NCI-H345 treated with DMSO at 0.1 percent for 48 hours (cell line): ENCODE data around the gene ZNF644.

ENCODE experiments used
- DNase-seq: peaks from one replicate; lab custom pipeline; 2025; ENCODE audit not compliant: unreplicated experiment; lab: John Stamatoyannopoulos, UW

Gene ZNF644

GRCh38 chr1:91022518-91022929, 689 bp upstream of the ZNF644 start:
- DNase-seq, result no peak

DNA sequence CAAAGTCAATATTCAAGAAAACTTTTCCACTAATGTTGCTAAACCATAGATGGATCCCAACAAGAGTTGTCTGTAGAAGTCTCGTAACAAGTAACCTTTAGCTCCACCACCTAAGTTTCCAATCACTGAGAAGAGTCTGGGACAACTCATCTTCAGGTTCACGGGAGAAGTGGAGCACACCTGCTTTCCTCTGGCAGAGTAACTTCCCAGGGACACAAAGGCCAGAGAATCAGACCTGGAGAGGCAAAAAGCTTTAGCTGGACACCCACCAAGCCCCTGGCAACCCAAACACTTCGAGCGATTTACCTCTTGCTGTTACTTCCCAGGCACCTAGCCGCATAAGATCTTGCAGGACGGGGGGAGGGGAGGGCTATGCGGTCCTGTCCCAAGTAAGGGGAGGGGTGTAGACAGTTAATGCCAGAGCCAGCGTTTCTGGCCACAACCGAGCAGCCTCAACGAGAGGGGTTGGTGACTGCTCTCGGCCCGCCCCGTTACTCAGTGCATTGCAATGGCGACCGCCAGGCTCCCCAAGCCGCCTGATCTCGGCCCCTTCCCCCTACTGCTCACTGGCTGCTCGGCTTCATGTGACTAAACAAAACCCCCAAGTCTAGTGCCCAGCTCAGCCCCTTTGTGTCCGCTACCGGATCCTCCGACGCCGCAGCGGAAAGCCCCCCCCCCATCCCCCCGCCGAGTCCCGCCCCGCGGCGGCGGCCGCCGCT, 709 bp downstream of the ZNF644 start:
- peak; percentile 74 for DNase-seq

DNA sequence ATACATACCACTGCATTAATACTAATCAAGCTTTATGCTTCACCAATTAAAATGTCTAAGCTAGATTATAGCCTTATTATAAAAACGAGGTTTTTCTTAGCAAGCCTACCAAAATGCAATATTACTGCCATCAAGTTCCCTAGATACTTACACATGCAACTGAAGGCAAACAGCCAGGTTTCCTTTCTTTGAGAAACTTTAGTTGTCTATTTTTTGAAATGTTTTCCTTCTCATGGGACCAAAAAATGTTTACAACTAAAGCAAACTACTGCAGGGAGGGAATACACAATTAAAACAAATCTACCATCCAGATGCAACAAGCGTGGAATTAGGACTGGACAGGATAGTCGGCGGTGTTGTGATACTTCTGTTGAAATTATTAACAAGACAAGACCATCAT, 1.3 kb downstream of the ZNF644 start:
- no peak for DNase-seq

- no peak for DNase-seq
These were observed 3.8 kb downstream of the ZNF644 start for GRCh38 chr1:91018006-91018405.

DNA sequence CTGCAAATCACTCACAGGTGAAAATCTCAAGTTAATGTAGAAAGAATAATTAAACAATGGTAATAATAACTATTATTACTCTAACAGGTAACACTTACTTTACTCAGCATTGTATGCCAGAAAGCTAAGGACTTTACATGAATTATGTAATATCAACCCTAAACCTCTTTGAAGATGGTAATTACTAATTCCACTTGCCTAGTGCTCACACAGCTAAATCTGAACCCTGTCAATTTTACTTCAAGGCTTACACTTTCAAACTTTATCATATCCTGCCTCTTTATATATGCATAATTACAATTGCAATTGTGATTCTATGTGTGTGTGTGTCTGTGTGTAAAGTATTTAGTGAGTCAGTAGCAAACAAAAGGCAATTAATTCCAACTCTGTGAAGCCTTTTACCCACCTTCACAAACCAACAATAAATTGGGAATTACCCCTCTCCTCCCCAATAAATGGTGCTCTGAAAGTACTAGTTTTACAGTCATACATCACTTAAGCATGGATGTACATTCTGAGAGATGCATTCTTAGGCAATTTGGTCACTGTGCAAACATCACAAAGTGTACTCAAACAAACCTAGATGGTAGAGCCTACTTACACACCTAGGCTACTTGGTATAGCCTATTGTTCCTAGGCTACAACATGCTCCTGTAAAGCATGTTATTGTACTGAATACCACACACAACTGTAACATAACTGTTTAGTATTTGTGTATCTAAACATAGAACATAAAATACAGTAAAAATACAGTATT, 5.9 kb downstream of the ZNF644 start:
- no peak for DNase-seq

DNA sequence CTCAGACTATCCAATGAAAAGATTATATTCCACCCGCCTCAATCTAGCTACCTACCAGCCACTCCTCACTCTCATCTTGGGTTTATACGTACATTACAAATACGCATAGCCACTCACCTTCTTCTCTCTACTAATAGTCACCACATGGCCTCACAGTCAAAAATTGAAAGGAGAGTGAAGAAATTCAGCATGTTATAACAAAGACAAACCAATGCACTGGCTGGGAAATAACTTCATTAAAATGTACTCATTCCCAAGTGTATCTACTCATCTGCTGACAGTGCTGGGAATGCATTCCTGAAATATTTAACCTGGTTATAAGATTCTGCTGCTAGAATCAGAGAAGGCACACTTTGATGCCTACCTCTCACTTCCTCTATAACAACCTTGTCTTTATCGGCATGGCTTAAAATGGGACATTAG, 6.5 kb downstream of the ZNF644 start:
- DNase-seq, result no peak

DNA sequence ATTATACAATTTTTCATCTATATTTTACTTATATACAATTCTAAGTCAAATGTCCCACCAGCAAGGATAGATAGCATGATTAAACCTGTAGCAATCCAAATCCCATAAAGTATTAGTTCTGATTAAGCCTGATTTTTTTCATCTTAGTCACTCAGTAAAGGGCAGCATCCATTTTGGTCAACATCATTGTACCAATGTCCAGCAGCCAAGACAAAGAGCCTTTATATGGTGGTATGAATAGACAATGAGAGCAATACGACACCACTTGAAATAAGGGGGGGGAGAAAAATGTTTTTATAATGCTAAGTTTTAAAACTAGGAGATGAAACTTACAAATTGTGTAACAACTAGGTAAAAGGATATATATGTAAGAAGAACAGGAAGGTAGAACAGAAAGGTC, 7.4 kb downstream of the ZNF644 start:
- DNase-seq, result no peak

- DNase-seq, result no peak
These were observed 8.5 kb downstream of the ZNF644 start for GRCh38 chr1:91013302-91013701.

- DNase-seq, result no peak
These were observed 9.6 kb downstream of the ZNF644 start for GRCh38 chr1:91012196-91012595.

DNA sequence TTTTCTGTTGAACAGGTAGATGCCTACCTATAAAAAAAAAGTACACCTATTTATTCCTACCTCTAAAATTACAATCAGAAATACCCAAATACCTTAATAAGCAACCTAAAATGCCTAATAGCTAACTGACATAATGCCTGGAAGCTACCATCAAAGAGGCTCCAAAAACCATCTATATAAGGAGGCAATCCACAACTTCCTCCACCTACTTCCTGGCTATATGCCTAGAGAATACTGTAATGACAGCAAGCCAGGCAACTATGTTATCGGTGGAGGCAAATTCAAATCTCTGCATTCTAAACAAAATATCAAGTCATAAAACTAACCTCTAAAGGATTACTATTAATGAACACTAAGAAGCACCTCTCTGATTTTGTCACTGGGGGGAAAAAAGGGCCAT, 10.1 kb downstream of the ZNF644 start:
- DNase-seq, result no peak

DNA sequence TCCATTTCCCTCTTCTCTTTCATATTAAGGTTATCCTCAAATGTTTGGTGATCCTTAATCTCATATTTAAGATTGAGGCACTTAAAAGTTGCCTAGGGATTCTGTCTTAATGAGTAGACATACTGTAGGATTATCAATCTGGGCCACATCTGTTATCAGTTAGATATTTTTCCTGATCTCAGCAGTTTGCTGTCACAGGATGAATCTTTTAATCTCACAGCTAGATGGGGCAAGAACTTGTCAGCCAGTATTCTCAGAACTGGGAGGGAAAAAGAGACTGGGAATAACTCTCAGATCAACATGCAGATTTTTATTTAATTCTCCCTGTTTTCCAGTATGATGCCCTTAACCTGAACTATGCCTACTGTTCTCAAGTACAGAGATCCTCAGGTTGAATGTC, 14.0 kb downstream of the ZNF644 start:
- no peak for DNase-seq

GRCh38 chr1:91007092-91007491, 14.7 kb downstream of the ZNF644 start:
- DNase-seq, result no peak

DNA sequence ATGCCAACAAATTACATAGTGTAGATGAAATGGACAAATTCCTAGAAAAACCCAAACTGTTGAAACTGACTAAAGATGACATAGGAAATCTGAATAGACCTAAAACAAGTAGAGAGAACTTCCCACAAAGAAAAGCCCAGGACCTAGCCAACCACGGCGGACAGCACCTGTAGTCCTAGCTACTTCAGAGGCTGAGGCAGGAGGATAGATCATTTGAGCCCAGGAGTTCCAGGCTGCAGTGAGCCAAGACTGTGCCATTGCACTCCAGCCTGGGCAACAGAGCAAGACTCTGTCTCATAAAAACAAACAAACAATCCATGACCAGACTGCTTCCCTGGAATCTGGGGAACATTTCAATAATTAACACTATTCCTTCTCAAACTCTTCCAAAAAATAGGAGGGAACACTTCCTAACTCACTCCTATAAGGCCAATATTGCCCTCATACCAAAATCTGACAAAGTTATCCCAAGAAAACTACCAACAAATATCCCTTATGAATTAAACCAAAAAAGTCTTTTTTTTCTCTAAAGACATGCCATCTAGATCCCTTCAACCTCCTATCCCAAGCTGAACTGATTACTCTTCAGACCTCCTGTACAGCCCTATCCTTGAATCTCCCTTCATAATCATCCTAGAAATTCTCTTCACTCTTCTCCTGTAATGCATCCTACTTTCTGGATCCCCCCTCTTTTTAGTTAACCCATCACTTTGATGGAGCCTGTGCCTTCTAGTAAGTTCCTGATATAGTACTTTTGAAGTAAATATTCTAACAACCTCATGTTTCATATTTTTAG, 15.5 kb downstream of the ZNF644 start:
- DNase-seq, result no peak

GRCh38 chr1:91005285-91005684, 16.6 kb downstream of the ZNF644 start:
- no peak for DNase-seq

GRCh38 chr1:91004145-91004544, 17.7 kb downstream of the ZNF644 start:
- no peak for DNase-seq

- no peak for DNase-seq
These were observed 25.0 kb downstream of the ZNF644 start for GRCh38 chr1:90996742-90997413.

- DNase-seq, result no peak
These were observed 26.4 kb downstream of the ZNF644 start for GRCh38 chr1:90995311-90995894.

- DNase-seq, result no peak
These were observed 27.4 kb downstream of the ZNF644 start for GRCh38 chr1:90994461-90994860.

DNA sequence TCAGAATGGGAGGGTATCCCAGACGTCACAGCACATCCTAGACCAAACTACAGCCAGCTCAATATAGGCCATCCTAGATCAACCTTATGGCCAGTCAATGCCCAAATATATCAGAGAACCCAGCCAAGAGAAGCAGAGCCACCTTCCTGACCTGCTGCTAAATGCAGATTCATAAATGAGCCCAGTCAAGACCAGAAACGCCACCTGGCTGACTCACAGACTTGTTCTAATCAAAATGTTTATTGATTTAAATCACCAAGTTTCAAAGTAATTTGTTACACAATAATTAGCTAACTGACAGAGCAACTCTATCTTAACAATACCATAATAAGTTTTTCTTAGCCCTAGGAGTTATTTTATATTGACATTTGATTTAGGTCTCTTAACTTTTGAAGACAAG, 28.6 kb downstream of the ZNF644 start:
- DNase-seq, result no peak

GRCh38 chr1:90990779-90991178, 31.1 kb downstream of the ZNF644 start:
- DNase-seq, result no peak

- no peak for DNase-seq
These were observed 31.8 kb downstream of the ZNF644 start for GRCh38 chr1:90989990-90990389.
